SJCRH30 (cell line): ENCODE results near the gene DNAJC7. TPM values are rescaled to one million over a fixed set of nuclear protein-coding genes. Genes with fewer than 3 reads are reported as not detected.
A peak's percentile ranks its signal among the peaks of the same experiment; 100 is the strongest.

ENCODE experiments used
- DNase-seq, 2 experiments: peaks; one replicate each; pipeline ENCODE4 v3.0.0-alpha.2; 2015 to 2020
- H3K27ac ChIP-seq: fragments of 250-450 bp; sonication (Bioruptor Pico); 2 replicates; pipeline ENCODE4 v1.5.1; 2020; ENCODE audit warnings: mild to moderate bottlenecking, moderate library complexity
- H3K27me3 ChIP-seq: fragments of 250-450 bp; sonication (Bioruptor Pico); 2 replicates; pipeline ENCODE4 v1.5.1; 2020; ENCODE audit warnings: mild to moderate bottlenecking, moderate library complexity
- H3K36me3 ChIP-seq: fragments of 250-450 bp; sonication (Bioruptor Pico); 2 replicates; pipeline ENCODE4 v1.5.1; 2020; ENCODE audit warnings: mild to moderate bottlenecking, moderate library complexity
- H3K4me1 ChIP-seq: fragments of 250-450 bp; sonication (Bioruptor Pico); 2 replicates; pipeline ENCODE4 v1.5.1; 2020; ENCODE audit warnings: mild to moderate bottlenecking, moderate library complexity
- H3K4me3 ChIP-seq: fragments of 250-450 bp; sonication (Bioruptor Pico); 2 replicates; pipeline ENCODE4 v1.5.1; 2020; ENCODE audit warnings: mild to moderate bottlenecking, moderate library complexity
- H3K9me3 ChIP-seq: fragments of 250-450 bp; sonication (Bioruptor Pico); replicated peaks from 2 replicates; pipeline ENCODE4 v1.5.1; 2020; ENCODE audit warnings: mild to moderate bottlenecking, moderate library complexity
- total RNA-seq: library from RNA; depleted of rRNA; stranded (reverse); fragments of >200 nt; shearing (Covaris generic); gene quantifications from 2 replicates; pipeline ENCODE4 v1.2.3, GENCODE V29; 2014

Gene DNAJC7
- total RNA-seq, 1 experiment from 2014 or later: 103 TPM

GRCh38 chr17:41985919-41986318 lies 31.3 kb downstream of the DNAJC7 start:
- H3K27me3 ChIP-seq: no peaks in the 10 kb centered on the region
- no peak overlapping the region for H3K4me3 ChIP-seq
- H3K4me1 ChIP-seq: 0 out of 2 replicates have a peak, but pooled peaks cover 7% of the 10 kb centered on the region
- H3K36me3 ChIP-seq: peaks cover 87% of the 10 kb centered on the region
- DNase-seq: no peak
- no peak overlapping the region for H3K27ac ChIP-seq
- H3K9me3 ChIP-seq: no peaks in the 10 kb centered on the region

DNA sequence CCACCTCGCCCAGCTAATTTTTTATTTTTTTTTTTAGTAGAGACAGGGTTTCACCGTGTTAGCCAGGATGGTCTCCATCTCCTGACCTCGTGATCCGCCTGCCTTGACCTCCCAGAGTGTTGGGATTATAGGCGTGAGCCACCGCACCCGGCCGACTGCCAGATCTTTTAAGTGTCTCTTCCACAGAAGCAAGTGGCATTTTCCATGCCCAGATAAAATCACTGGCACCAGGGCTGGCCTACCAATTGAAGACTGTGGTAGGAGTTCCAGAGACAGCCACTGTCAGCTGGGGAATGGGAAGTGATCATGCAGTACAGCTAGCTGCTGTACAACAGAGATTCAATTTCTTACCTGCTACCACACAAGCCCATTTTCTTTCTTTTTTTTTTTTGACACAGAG lies 32.8 kb downstream of the DNAJC7 start:
- no peak for DNase-seq
- H3K36me3 ChIP-seq: peaks cover 88% of the 10 kb centered on the region
- H3K27ac ChIP-seq: no peak overlapping the region
- H3K4me3 ChIP-seq: no peak overlapping the region
- H3K9me3 ChIP-seq: no peaks in the 10 kb centered on the region
- no peaks in the 10 kb centered on the region for H3K27me3 ChIP-seq
- 0 out of 2 replicates have a peak, but pooled peaks cover 7% of the 10 kb centered on the region for H3K4me1 ChIP-seq

GRCh38 chr17:41982026-41982760 lies 35.0 kb downstream of the DNAJC7 start:
- H3K4me1 ChIP-seq: 0 out of 2 replicates have a peak, but pooled peaks cover 2% of the 10 kb centered on the region
- no peak for DNase-seq
- peaks cover 87% of the 10 kb centered on the region for H3K36me3 ChIP-seq

DNA sequence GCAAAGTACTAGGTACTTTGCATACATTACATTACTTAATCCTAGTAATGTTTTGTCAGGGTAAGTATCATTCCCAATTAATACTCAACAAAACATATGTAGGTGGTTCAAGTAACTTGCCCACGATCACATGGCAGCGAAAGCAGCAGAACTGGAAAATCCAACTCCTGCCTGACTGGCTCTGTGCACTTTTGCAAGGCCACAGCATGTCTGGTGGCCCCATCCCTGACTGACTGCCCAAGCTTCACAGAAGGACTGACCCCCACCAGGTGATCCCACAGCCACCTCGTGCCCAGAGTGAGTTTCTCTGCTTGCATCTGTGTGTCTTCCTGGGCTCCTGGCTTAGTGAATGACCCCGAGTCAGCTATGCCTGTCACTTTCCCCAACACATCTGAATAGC lies 39.2 kb downstream of the DNAJC7 start:
- Histone ChIP-seq H3K27ac (no peak overlapping the region), H3K27me3 (no peaks in the 10 kb centered on the region), H3K4me1 (peaks cover 22% of the 10 kb centered on the region), H3K4me3 (no peak overlapping the region), H3K9me3 (no peaks in the 10 kb centered on the region), H3K36me3 (peaks cover 85% of the 10 kb centered on the region)
- DNase-seq: no peak

More at GRCh38 chr17:41982026-41982760, 35.0 kb downstream of the DNAJC7 start:
- no peaks in the 10 kb centered on the region for H3K27me3 ChIP-seq
- H3K9me3 ChIP-seq: no peaks in the 10 kb centered on the region
- H3K27ac ChIP-seq: no peak overlapping the region
- no peak overlapping the region for H3K4me3 ChIP-seq

DNA sequence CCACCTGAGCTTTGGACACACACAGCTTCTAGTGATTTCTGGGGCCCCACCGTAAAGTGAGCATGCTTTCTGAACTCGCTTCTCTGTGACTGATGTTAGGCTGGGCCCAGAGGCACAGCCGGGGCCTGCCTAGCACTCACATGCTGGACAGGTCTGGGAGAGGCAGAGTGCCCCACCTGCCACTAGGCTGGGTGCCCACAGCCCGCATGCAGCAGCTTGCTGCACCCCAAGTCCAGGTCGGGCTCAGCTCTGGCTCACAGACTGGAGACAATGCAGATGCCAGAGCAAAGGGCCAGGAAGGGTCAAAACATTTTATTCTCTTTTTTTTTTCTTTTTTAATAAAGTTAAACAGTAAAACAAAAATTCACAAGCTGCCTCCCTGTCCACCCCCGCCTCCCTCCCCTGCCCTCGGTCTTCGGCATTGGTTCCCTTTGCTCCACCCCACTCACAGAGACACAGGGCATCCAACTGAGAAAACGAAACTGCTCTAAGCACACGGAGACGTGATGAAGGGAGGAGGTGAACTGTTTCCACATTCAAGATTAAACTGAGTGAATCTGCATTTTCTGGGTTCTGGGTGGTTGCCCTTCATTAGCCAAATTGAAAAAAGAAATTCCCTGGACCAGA lies 41.0 kb downstream of the DNAJC7 start:
- Histone ChIP-seq H3K27ac (no peak overlapping the region), H3K27me3 (no peaks in the 10 kb centered on the region), H3K4me3 (no peak overlapping the region), H3K4me1 (peaks cover 32% of the 10 kb centered on the region), H3K36me3 (peaks cover 81% of the 10 kb centered on the region), H3K9me3 (no peaks in the 10 kb centered on the region)
- DNase-seq: no peak

DNA sequence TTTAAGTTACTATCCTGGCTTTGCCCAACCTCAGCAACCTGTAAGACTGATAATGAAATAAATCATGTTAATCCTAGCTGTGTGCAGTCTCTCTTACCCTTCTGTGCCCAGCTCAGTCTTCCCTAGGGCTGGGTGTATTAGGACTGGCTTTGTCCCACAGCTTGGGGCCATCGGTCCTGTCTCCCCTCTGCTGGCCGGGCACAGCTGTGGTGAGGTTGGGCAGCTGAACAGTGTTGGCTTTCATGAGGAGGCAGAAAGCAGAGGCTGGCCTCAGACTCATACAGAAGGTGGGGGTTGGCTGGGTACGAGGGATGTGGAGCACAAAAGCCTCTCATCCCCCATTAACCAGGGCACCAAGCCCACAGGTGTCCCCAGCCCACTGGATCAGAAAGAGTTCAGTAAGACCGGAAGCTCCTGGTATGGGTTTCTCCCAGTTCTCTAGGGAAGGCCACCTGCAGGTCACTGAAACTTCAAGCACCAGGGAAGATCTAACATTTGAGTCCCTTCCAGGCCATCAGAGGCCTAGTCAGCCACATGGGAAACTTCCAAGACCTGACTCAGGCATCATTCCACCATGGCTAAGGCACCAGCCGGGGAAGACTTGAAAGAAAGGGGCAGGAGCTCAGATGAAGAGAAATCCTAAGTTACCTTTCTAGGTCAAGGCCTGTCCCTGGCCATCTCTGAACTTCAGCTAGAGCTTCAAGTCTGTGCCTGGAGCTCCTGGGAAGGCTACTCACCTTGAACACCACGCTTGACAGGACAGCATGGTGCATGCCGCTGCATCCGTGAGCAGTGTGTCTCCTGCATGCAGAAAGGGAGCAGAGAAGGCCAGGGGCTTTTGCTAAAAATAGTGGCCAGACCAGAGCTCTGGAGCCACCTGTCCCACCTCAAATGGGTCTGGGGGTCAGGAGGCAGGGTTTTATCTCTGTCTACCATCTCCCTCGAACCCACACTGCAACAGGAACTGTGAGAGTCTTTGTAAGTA lies 41.8 kb downstream of the DNAJC7 start:
- Histone ChIP-seq H3K36me3 (peaks cover 81% of the 10 kb centered on the region), H3K27ac (no peak overlapping the region), H3K4me1 (peaks cover 32% of the 10 kb centered on the region), H3K27me3 (no peaks in the 10 kb centered on the region), H3K9me3 (no peaks in the 10 kb centered on the region), H3K4me3 (no peak overlapping the region)
- no peak for DNase-seq

DNA sequence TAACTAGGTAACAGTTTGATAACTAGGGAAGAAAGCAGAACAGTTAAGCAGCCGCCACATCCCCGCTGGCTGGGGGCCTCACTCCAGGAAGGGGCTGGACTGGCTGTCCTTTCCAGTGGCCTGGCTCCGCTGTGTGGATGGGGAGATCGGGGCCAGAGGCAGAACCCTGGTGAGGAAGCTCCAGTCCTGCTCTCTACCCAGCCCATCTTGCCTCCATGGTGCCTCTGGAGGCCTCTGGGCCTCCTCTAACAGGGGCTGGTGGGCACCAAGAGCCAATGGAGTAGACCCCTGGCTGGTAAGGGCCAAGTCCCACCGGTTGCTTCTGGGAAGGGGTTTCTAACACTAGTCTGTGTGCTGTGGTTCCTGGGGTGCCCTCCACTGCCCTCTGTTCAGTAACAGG lies 42.6 kb downstream of the DNAJC7 start:
- Histone ChIP-seq H3K27me3 (no peaks in the 10 kb centered on the region), H3K36me3 (peaks cover 76% of the 10 kb centered on the region), H3K4me3 (no peak overlapping the region), H3K27ac (no peak overlapping the region), H3K9me3 (no peaks in the 10 kb centered on the region), H3K4me1 (peaks cover 32% of the 10 kb centered on the region)
- DNase-seq: no peak

- H3K27me3 ChIP-seq: no peaks in the 10 kb centered on the region
- peaks cover 78% of the 10 kb centered on the region for H3K36me3 ChIP-seq
- no peak overlapping the region for H3K27ac ChIP-seq
- H3K4me3 ChIP-seq: no peak overlapping the region
- peaks cover 32% of the 10 kb centered on the region for H3K4me1 ChIP-seq
- DNase-seq: no peak
- no peaks in the 10 kb centered on the region for H3K9me3 ChIP-seq
These were observed 43.2 kb downstream of the DNAJC7 start for GRCh38 chr17:41974031-41974430.

DNA sequence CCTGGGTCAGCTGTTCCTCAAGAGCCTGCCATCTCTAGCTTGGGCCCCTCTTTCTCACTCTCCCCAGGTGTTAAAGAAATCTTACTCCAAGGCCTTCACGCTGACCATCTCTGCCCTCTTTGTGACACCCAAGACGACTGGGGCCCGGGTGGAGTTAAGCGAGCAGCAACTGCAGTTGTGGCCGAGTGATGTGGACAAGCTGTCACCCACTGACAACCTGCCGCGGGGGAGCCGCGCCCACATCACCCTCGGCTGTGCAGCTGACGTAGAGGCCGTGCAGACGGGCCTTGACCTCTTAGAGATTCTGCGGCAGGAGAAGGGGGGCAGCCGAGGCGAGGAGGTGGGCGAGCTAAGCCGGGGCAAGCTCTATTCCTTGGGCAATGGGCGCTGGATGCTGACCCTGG lies 43.8 kb downstream of the DNAJC7 start:
- Histone ChIP-seq H3K4me3 (no peak overlapping the region), H3K4me1 (peaks cover 32% of the 10 kb centered on the region), H3K36me3 (peaks cover 74% of the 10 kb centered on the region), H3K27me3 (no peaks in the 10 kb centered on the region), H3K9me3 (no peaks in the 10 kb centered on the region), H3K27ac (peak overlapping the region; percentile 28; the same call in 1 of the 2 replicates)
- peak in 1 of 2 experiments; percentile 39 for DNase-seq

DNA sequence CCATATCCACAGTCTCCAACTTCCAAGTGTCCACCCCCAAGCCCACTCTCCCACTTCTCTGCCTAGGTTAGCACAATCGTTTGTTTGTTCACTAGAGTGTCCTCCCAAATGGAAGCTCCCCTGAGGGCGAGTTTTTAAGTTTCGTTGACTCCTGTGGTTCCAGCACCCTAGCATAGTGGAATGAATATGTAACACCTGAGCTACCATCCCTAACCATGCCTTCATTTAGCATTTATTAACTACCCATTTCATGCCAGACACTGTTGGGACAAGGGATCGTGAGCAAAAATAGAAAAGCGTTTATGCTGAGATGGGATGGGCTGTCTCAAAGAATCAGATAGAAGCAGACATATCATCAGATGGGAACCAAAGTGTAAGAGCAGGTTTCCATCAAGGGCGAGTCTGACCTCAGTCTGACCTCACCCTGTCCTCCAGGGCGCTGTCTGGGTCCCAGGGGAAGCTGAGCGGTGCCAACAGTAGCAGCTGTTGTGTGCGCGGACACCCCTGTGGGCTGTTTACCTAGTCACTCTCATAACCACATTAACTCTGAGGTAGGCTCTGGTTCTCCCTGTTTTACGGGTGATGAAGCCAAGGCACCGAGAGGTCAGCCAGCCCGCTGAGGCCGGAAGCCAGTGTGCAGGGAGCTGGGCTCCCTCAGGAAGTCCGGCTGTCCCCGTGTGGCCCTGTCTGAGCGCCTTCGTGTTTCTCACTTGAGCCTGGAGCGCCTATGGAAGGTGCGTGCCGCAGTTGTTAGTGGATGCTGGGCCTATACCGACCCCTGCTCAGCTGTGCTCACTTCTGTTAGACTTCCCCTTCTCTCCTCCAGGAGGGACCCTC lies 44.5 kb downstream of the DNAJC7 start:
- Histone ChIP-seq H3K27ac (peak overlapping the region; percentile 28), H3K4me1 (peaks cover 32% of the 10 kb centered on the region), H3K27me3 (no peaks in the 10 kb centered on the region), H3K4me3 (no peak overlapping the region), H3K36me3 (peaks cover 74% of the 10 kb centered on the region), H3K9me3 (no peaks in the 10 kb centered on the region)
- peak; percentile 91 for DNase-seq

- no peak overlapping the region for H3K4me3 ChIP-seq
- peak overlapping the region; percentile 17; the same call in 1 of the 2 replicates for H3K27ac ChIP-seq
- H3K9me3 ChIP-seq: no peaks in the 10 kb centered on the region
- no peak for DNase-seq
- H3K27me3 ChIP-seq: no peaks in the 10 kb centered on the region
- H3K36me3 ChIP-seq: peaks cover 66% of the 10 kb centered on the region
- peaks cover 32% of the 10 kb centered on the region for H3K4me1 ChIP-seq
These were observed 45.3 kb downstream of the DNAJC7 start for GRCh38 chr17:41971721-41972523.

GRCh38 chr17:41970901-41971331 lies 46.3 kb downstream of the DNAJC7 start:
- Histone ChIP-seq H3K36me3 (peaks cover 57% of the 10 kb centered on the region), H3K27me3 (no peaks in the 10 kb centered on the region), H3K4me3 (no peak overlapping the region), H3K27ac (no peak overlapping the region), H3K9me3 (no peaks in the 10 kb centered on the region), H3K4me1 (peaks cover 34% of the 10 kb centered on the region)
- no peak for DNase-seq

DNA sequence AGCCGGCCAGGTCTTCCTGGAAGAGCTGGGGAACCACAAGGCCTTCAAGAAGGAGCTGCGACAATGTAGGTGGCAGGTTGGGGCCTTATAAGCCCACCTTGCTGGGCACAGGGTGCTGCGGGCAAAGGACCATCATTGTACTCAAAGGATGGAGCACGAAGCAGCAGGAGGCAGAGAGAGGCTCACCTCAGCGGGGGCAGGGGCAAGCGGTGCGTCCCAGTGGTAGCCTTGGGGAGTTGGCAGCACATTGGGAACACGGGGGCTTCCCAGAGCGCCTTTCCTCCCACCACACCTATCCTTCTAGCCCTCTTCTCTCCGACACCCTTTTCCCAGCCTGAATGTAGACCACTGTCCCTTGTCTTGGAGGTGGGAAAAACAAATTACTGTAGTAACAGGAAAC lies 48.6 kb downstream of the DNAJC7 start:
- H3K27ac ChIP-seq: no peak overlapping the region

More for the DNA sequence above, 48.6 kb downstream of the DNAJC7 start:
- Histone ChIP-seq H3K9me3 (no peaks in the 10 kb centered on the region), H3K4me3 (no peak overlapping the region), H3K27me3 (no peaks in the 10 kb centered on the region), H3K36me3 (peaks cover 38% of the 10 kb centered on the region), H3K4me1 (peaks cover 27% of the 10 kb centered on the region)
- no peak for DNase-seq
